Mammary epithelial cell (primary cell): ENCODE data around the gene MAP3K7CL.

ENCODE experiments used
- CTCF ChIP-seq, 2 donors: IDR thresholded peaks in 1 of 2; conservative IDR thresholded peaks in 1 of 2; 2 replicates each; pipeline ENCODE4 v1.5.1; 2011 to 2012; ENCODE audit warnings: inconsistent platforms in 2 of 2, low read length in 2 of 2, mild to moderate bottlenecking in 2 of 2, control low read depth in 1 of 2, low read depth in 1 of 2; ENCODE audit not compliant: insufficient read depth in 1 of 2; ENCODE audit errors: extremely low read depth in 1 of 2
- EZH2 ChIP-seq: IDR thresholded peaks from 2 replicates; pipeline ENCODE4 v1.6.1; 2012; ENCODE audit warnings: low read length, inconsistent platforms, borderline replicate concordance

GRCh38 chr21:29154270-29154669 is 23.8 kb downstream of the MAP3K7CL start:
- TF ChIP-seq CTCF (conservative IDR thresholded peaks at IDR 0.05 in 1 of 2, IDR thresholded peaks at IDR 0.05 in 1 of 2; ENCODE audit: extremely low read depth in 1 of 2, insufficient read depth in 1 of 2, low read depth in 1 of 2, low read length in 2 of 2) (no peak), EZH2 (no peak)
